H9 (cell line): ENCODE data around the gene PM20D1. TPM values are rescaled to one million over a fixed set of nuclear protein-coding genes. Genes with fewer than 3 reads are reported as not detected.

ENCODE experiments used
- DNase-seq: peaks from one replicate; pipeline ENCODE4 v3.0.0-alpha.2; 2017
- H2AFZ ChIP-seq: one replicate; pipeline ENCODE4 v1.6.1; 2013; ENCODE audit warnings: mild to moderate bottlenecking, low read length, control low read depth, moderate library complexity
- H2AK5ac ChIP-seq: 2 replicates; pipeline ENCODE4 v1.6.1; 2013; ENCODE audit warnings: low read length, control low read depth, mixed read lengths; ENCODE audit not compliant: insufficient read length
- H2BK120ac ChIP-seq: one replicate; pipeline ENCODE4 v1.6.1; 2013; ENCODE audit warnings: low read depth, mild to moderate bottlenecking, low read length, control low read depth, inconsistent platforms; ENCODE audit not compliant: poor library complexity, severe bottlenecking
- H2BK12ac ChIP-seq: 2 replicates; pipeline ENCODE4 v1.6.1; 2013; ENCODE audit warnings: low read length, control low read depth, mixed read lengths, low read depth; ENCODE audit not compliant: insufficient read length
- H2BK15ac ChIP-seq: 2 replicates; pipeline ENCODE4 v1.6.1; 2013; ENCODE audit warnings: low read depth, low read length, control low read depth
- H2BK20ac ChIP-seq: one replicate; pipeline ENCODE4 v1.6.1; 2013; ENCODE audit warnings: low read depth, mild to moderate bottlenecking, low read length, control low read depth, inconsistent platforms; ENCODE audit not compliant: poor library complexity, severe bottlenecking
- H2BK5ac ChIP-seq: 2 replicates; pipeline ENCODE4 v1.6.1; 2013; ENCODE audit warnings: low read length, control low read depth, mixed read lengths; ENCODE audit not compliant: insufficient read length
- H3K14ac ChIP-seq: 2 replicates; pipeline ENCODE4 v1.6.1; 2013; ENCODE audit warnings: low read length, control low read depth; ENCODE audit not compliant: insufficient read depth
- H3K18ac ChIP-seq: 2 replicates; pipeline ENCODE4 v1.6.1; 2013; ENCODE audit warnings: low read depth, mild to moderate bottlenecking, mixed read lengths, low read length, control low read depth; ENCODE audit not compliant: insufficient read length
- H3K23ac ChIP-seq: 2 replicates; pipeline ENCODE4 v1.6.1; 2013; ENCODE audit warnings: low read length, control low read depth, mixed read lengths, low read depth; ENCODE audit not compliant: insufficient read length
- H3K23me2 ChIP-seq: 2 replicates; pipeline ENCODE4 v1.6.1; 2013; ENCODE audit warnings: low read depth, mild to moderate bottlenecking, mixed read lengths, low read length, control low read depth; ENCODE audit not compliant: insufficient read length, poor library complexity, severe bottlenecking
- H3K27ac ChIP-seq: 2 replicates; pipeline ENCODE4 v1.5.1; 2013; ENCODE audit warnings: low read length, control low read depth, mixed read lengths, low read depth; ENCODE audit not compliant: insufficient read length
- H3K27me3 ChIP-seq: 2 replicates; pipeline ENCODE4 v1.6.1; 2013; ENCODE audit warnings: low read length, control low read depth, inconsistent platforms; ENCODE audit not compliant: insufficient read depth
- H3K4ac ChIP-seq: 2 replicates; pipeline ENCODE4 v1.6.1; 2013; ENCODE audit warnings: low read depth, mild to moderate bottlenecking, control low read depth, inconsistent platforms, low read length, moderate library complexity
- H3K4me1 ChIP-seq: 2 replicates; pipeline ENCODE4 v1.6.1; 2013; ENCODE audit warnings: low read length, control low read depth, inconsistent platforms; ENCODE audit not compliant: insufficient read depth
- H3K4me2 ChIP-seq: 2 replicates; pipeline ENCODE4 v1.6.1; 2013; ENCODE audit warnings: low read length, control low read depth, mixed read lengths; ENCODE audit not compliant: insufficient read length, insufficient read depth
- H3K56ac ChIP-seq: 2 replicates; pipeline ENCODE4 v1.6.1; 2013; ENCODE audit warnings: low read depth, mild to moderate bottlenecking, mixed read lengths, low read length, control low read depth; ENCODE audit not compliant: insufficient read length
- H3K79me1 ChIP-seq: 2 replicates; pipeline ENCODE4 v1.6.1; 2013; ENCODE audit warnings: low read depth, mild to moderate bottlenecking, moderate library complexity, low read length, control low read depth, inconsistent platforms; ENCODE audit not compliant: insufficient read depth, poor library complexity, severe bottlenecking
- H3K79me2 ChIP-seq: 2 replicates; pipeline ENCODE4 v1.6.1; 2013; ENCODE audit warnings: low read length, control low read depth, inconsistent platforms; ENCODE audit not compliant: insufficient read depth
- H3K9ac ChIP-seq: 2 replicates; pipeline ENCODE4 v1.6.1; 2013; ENCODE audit warnings: low read length, control low read depth, mixed read lengths; ENCODE audit not compliant: insufficient read length; ENCODE audit errors: extremely low read depth
- H3K9me3 ChIP-seq: one replicate; pipeline ENCODE4 v1.6.1; 2013; ENCODE audit warnings: low read depth, low read length, inconsistent platforms; ENCODE audit not compliant: control insufficient read depth
- H3T11ph ChIP-seq: one replicate; pipeline ENCODE4 v1.6.1; 2013; ENCODE audit warnings: mild to moderate bottlenecking, low read length, control low read depth, inconsistent platforms
- H4K20me1 ChIP-seq: one replicate; pipeline ENCODE4 v1.6.1; 2013; ENCODE audit not compliant: control insufficient read depth, insufficient read length, insufficient read depth
- H4K5ac ChIP-seq: 2 replicates; pipeline ENCODE4 v1.6.1; 2013; ENCODE audit warnings: low read depth, mild to moderate bottlenecking, mixed read lengths, low read length, control low read depth; ENCODE audit not compliant: insufficient read length
- H4K8ac ChIP-seq: replicated peaks from 2 replicates; pipeline ENCODE4 v1.6.1; 2013; ENCODE audit warnings: low read length, control low read depth, mixed read lengths, low read depth; ENCODE audit not compliant: insufficient read length
- H4K91ac ChIP-seq: 2 replicates; pipeline ENCODE4 v1.6.1; 2013; ENCODE audit warnings: low read depth, mild to moderate bottlenecking, moderate library complexity, mixed read lengths, low read length, control low read depth; ENCODE audit not compliant: insufficient read length
- H3K27ac Mint-ChIP-seq, 3 experiments: 2 replicates in 2 of 3; 3 replicates in 1 of 3; pipeline ENCODE4 v1.8.0; 2020 to 2021; ENCODE audit warnings: mixed read lengths in 3 of 3, mild to moderate bottlenecking in 1 of 3, moderate library complexity in 1 of 3
- H3K27me3 Mint-ChIP-seq: 2 replicates; pipeline ENCODE4 v1.8.0; 2021; ENCODE audit warnings: low read depth, mild to moderate bottlenecking, moderate library complexity, mixed read lengths
- H3K36me3 Mint-ChIP-seq, 3 experiments: 2 replicates in 2 of 3; 3 replicates in 1 of 3; pipeline ENCODE4 v1.8.0; 2020 to 2021; ENCODE audit warnings: low read depth in 3 of 3, mixed read lengths in 3 of 3; ENCODE audit not compliant: insufficient read depth in 1 of 3
- H3K4me1 Mint-ChIP-seq, 2 experiments: 2 replicates each; pipeline ENCODE4 v1.8.0; 2020; ENCODE audit warnings: mixed read lengths in 2 of 2
- H3K4me3 Mint-ChIP-seq, 2 experiments: 2 replicates in 1 of 2; 3 replicates in 1 of 2; pipeline ENCODE4 v1.8.0; 2020 to 2021; ENCODE audit warnings: mild to moderate bottlenecking in 2 of 2, mixed read lengths in 2 of 2, moderate library complexity in 1 of 2
- H3K9me3 Mint-ChIP-seq, 2 experiments: 2 replicates in 1 of 2; 3 replicates in 1 of 2; pipeline ENCODE4 v1.8.0; 2020; ENCODE audit warnings: mild to moderate bottlenecking in 2 of 2, mixed read lengths in 2 of 2, moderate library complexity in 1 of 2
- CTCF ChIP-seq: fragments of 200-600 bp; sonication (generic); conservative IDR thresholded peaks from 3 replicates; pipeline ENCODE4 v1.8.0; 2021; ENCODE audit warnings: antibody characterized with exemption, mild to moderate bottlenecking
- WGBS: extraction: QIAGEN DNeasy Blood & Tissue Kit; methylation state at CpG from one replicate; pipeline ENCODE4 v1.1.7; 2013; ENCODE audit warnings: missing lambda C conversion rate, low lambda C conversion rate, mixed read lengths; ENCODE audit not compliant: insufficient read length; ENCODE audit errors: extremely low coverage; 5-methylcytosine and 5-hydroxymethylcytosine counted together
- total RNA-seq: library from RNA; stranded (reverse); gene quantifications from 2 replicates; pipeline ENCODE4 v1.2.1, GENCODE V29; 2021

PM20D1 gene
- total RNA-seq, 1 experiment from 2014 or later: not detected

GRCh38 chr1:205800427-205800826 is 49.5 kb downstream of the PM20D1 start:
- Histone ChIP-seq H3K14ac (no peak overlapping the region), H3T11ph (no peak overlapping the region), H2BK5ac (no peak overlapping the region), H3K27ac (no peak overlapping the region), H3K79me2 (no peaks in the 10 kb centered on the region), H2BK15ac (no peak overlapping the region), H4K5ac (no peak overlapping the region), H2BK12ac (no peak overlapping the region), H3K27me3 (no peaks in the 10 kb centered on the region), H2AFZ (no peak overlapping the region), H3K4ac (no peak overlapping the region), H2BK120ac (no peak overlapping the region), H3K79me1 (no peaks in the 10 kb centered on the region), H3K23me2 (no peaks in the 10 kb centered on the region), H3K9ac (no peak overlapping the region), H4K20me1 (no peaks in the 10 kb centered on the region), H3K18ac (no peak overlapping the region), H2AK5ac (no peak overlapping the region), H3K56ac (no peak overlapping the region), H3K9me3 (no peaks in the 10 kb centered on the region), H4K8ac (no peak overlapping the region), H3K4me2 (no peak overlapping the region), H3K4me1 (no peaks in the 10 kb centered on the region), H3K23ac (no peak overlapping the region), H2BK20ac (no peak overlapping the region), H4K91ac (no peak overlapping the region)
- Mint-ChIP-seq H3K9me3 (no peaks in the 10 kb centered on the region), H3K27ac (no peak overlapping the region), H3K4me1 (peaks cover 7 to 10% of the 10 kb centered on the region in 2 experiments), H3K4me3 (no peak overlapping the region), H3K36me3 (peaks cover 11 to 39% (median 30%) of the 10 kb centered on the region in 3 experiments), H3K27me3 (no peaks in the 10 kb centered on the region)
- TF ChIP-seq CTCF: no peak
- WGBS: no CpG with 5 or more reads among the region's 7 CpGs
- DNase-seq: no peak
